DMS79 (cell line): ENCODE data around the gene BMPR1B.
"Not testable (repeated sequence)": the region's sequence is repeated elsewhere in the genome, so short reads cannot be mapped to it uniquely, and the experiment has no call there.

ENCODE experiments used
- DNase-seq: peaks from one replicate; lab custom pipeline; 2025; lab: John Stamatoyannopoulos, UW

The BMPR1B gene

GRCh38 chr4:95142932-95143331 lies 385.2 kb downstream of the BMPR1B start:
- no peak for DNase-seq

DNA sequence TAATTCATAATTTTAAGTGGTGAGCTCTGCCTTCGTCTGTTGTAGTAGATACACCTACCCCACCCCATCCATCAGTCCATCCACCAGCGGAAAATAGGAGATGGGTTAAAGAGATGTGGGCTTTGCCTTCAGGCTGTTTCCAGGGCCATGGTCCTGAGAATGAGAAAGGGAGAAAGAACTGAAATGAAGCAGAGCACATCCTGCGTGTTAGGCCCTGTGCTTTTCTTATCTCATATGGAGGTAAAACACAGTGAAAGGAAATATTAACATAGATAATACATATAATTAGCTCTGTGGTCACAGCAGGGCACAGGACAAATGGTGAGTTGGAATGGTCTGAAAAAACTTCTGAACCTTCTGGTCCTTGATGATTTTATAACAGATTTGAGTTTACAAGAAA lies 393.5 kb downstream of the BMPR1B start:
- no peak for DNase-seq

GRCh38 chr4:95153182-95153581 lies 395.4 kb downstream of the BMPR1B start:
- no peak for DNase-seq

DNA sequence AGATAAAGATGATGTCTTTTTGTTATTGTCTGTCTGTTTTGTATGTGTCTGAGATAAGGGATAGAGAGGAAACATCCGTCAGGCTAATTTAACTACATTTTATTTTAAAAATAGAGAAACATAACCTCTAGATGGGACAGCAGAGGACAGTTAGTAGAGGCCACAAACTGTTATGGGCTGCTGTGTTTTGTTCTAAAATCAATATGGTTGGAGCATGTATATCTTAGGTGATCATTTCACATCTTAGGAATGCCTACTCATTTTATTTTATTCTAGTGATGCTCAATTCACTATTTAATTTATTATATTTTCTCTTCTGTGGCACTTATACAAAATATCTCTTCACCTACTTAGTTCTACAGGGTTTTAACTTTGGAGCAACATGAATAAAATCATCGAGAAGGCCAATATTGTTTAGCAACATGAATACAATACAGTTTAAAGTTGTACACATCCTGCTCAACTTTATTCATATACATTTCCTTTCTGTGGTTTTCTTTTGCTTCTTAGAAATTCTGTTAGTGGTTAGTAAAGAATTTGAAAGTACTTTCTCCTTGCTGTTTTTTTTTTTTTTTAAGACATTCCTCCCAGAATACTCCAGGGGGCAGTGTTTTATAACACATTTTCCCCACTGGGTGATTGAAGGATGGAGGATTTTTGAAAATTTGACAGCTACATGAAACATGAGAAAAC lies 398.1 kb downstream of the BMPR1B start:
- DNase-seq, result no peak

- no peak for DNase-seq
These were observed 398.7 kb downstream of the BMPR1B start for GRCh38 chr4:95156452-95156765.

GRCh38 chr4:95157596-95157995 lies 399.8 kb downstream of the BMPR1B start:
- DNase-seq, result no peak

GRCh38 chr4:95158045-95158444 lies 400.3 kb downstream of the BMPR1B start:
- no peak for DNase-seq

GRCh38 chr4:95158626-95159025 lies 400.9 kb downstream of the BMPR1B start:
- DNase-seq, result no peak

- DNase-seq, result no peak
These were observed 401.6 kb downstream of the BMPR1B start for GRCh38 chr4:95159384-95159783.

DNA sequence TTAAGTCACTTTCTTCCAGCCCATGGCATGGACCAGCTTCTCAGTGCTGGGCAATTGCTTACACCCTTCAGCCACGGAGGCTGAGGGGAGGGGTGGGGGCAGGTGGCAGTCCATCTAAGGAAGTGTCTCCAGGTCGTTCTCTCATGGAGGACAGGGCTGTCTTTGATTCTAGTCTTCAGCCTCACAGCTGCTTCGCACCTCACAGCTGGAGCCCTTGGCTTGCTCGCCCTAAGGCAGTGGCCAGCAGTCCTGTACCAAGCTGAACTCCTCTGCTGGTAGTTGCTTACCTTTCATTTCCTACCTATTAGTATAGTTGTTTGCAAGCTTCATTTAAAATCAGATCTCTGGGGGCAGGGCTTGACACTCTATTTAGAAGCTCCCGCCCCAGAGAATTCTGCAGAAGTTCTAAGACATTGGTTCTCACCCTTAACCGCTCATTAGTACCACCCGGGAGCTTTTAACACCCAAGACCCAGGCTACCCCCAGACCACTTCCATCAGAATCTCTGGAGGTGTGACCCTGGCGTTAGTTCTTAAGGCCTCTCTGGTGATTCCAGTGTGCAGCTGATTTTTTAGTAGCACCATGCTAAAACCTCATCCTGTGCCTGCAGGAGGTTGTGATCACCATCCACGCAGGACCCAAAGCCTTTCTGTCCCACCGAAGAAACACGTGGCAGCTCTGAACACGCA lies 404.2 kb downstream of the BMPR1B start:
- no peak for DNase-seq

GRCh38 chr4:95162867-95163266 lies 405.1 kb downstream of the BMPR1B start:
- DNase-seq, result no peak

DNA sequence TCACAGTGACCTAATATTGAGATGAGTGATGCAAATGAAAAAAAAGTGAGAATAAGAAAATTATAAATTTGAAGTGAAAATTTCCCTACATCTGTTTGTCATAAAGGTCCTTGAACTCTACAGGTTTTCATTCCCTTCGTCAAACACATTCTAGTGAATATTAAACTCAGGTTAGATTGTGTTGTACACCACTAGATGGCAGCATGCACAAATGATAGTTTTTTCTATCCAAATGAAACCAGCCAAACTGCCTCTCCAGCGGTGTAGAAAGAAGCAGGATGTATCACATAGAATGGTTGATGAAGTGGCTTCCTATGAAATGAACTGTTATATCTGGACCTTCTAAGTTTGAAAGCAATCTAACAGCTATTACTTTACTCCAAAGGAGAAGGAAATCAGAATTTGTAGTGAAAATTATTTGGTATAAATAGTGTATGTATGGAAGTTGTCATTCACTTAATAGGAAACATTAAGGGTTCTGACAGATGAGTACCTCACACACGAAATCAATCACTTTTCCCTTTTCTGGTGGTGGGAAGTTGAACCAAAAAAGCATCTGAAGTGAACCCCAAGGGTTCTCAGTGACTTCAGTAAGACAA lies 408.3 kb downstream of the BMPR1B start:
- DNase-seq, result no peak

DNA sequence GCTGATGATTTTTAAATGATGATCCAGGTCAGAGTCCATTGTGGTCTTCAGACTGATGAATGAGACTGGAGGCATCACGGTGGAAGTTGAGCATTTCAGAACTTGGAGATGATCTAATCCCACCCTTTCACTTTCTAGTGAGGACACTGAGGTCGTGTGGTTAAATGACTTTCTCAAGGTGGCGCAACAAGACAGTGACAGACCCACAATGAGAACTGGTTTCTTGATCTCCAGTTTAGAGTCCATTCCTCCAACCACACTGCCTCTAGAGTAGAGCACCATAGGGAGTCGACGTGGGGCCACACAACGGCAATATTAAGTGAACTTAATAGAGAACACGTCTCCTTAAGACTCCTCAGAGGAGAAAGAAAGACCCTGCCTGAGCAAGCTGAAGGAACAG lies 410.1 kb downstream of the BMPR1B start:
- no peak for DNase-seq

DNA sequence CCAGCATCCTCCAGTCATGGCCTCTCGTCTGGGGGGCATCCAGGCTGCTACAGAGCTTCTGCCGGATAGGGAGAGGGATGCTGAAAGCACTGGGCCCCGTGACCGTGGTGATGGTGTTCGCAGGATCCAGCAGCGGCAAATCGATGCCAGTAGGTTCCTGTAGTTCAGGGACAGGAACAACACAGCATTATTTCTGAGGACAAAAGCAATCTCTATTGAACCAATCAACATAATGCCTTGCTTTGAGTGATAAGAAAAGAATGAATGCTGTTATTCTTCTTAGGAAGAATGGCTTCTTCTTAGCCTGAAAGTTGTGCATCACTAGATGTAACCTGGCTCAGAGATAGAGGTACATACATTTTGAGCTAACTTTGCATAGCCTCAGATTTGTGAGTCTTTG lies 412.4 kb downstream of the BMPR1B start:
- no peak for DNase-seq

DNA sequence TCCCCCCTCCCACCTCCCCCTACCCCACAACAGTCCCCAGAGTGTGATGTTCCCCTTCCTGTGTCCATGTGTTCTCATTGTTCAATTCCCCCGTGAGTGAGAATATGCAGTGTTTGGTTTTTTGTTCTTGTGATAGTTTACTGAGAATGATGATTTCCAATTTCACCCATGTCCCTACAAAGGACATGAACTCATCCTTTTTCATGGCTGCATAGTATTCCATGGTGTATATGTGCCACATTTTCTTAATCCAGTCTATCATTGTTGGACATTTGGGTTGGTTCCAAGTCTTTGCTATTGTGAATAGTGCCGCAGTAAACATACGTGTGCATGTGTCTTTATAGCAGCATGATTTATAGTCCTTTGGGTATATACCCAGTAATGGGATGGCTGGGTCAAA lies 413.6 kb downstream of the BMPR1B start:
- DNase-seq, result not testable (repeated sequence)

GRCh38 chr4:95178938-95179337 lies 421.2 kb downstream of the BMPR1B start:
- no peak for DNase-seq

GRCh38 chr4:95180531-95181242 lies 422.9 kb downstream of the BMPR1B start:
- DNase-seq, result no peak

- no peak for DNase-seq
These were observed 423.7 kb downstream of the BMPR1B start for GRCh38 chr4:95181243-95181995.

GRCh38 chr4:95181996-95182306 lies 424.2 kb downstream of the BMPR1B start:
- DNase-seq, result no peak

GRCh38 chr4:95183656-95184408 lies 426.1 kb downstream of the BMPR1B start:
- no peak for DNase-seq

DNA sequence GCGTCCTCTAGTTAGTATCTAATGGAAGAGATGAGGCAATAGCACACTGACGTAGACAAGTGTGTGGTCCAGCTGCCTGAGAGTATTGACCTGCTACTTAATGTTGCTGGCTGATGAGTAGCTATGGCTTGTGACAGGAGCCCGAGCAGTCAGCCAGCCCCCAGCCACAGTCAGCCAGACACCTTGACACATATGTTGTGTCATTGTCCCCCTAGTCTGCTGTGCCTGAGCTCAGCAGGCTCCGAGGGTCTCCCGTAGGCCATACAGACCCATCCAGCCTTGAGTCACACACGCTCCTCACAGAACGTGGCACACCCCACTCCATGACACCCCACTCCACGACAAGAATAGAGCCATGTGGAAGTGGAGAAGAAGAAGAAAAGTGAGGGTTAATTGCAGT lies 428.9 kb downstream of the BMPR1B start:
- no peak for DNase-seq
